HT-29 (cell line): Measurements from ENCODE around the gene NAXD. TPM values are rescaled to one million over a fixed set of nuclear protein-coding genes. Genes with fewer than 3 reads are reported as not detected.
"Not testable (repeated sequence)": the region's sequence is repeated elsewhere in the genome, so short reads cannot be mapped to it uniquely, and the experiment has no call there.

Experiments used
- DNase-seq: peaks from one replicate; pipeline ENCODE4 v3.0.0-alpha.2; 2015; ENCODE audit warnings: low spot score
- total RNA-seq: library from RNA; depleted of rRNA; stranded (reverse); fragments of >200 nt; shearing (Covaris generic); gene quantifications from 2 replicates; pipeline ENCODE4 v1.2.3, GENCODE V29; 2014

NAXD gene
- total RNA-seq, 1 experiment from 2014 or later, result 44.5 TPM

DNA sequence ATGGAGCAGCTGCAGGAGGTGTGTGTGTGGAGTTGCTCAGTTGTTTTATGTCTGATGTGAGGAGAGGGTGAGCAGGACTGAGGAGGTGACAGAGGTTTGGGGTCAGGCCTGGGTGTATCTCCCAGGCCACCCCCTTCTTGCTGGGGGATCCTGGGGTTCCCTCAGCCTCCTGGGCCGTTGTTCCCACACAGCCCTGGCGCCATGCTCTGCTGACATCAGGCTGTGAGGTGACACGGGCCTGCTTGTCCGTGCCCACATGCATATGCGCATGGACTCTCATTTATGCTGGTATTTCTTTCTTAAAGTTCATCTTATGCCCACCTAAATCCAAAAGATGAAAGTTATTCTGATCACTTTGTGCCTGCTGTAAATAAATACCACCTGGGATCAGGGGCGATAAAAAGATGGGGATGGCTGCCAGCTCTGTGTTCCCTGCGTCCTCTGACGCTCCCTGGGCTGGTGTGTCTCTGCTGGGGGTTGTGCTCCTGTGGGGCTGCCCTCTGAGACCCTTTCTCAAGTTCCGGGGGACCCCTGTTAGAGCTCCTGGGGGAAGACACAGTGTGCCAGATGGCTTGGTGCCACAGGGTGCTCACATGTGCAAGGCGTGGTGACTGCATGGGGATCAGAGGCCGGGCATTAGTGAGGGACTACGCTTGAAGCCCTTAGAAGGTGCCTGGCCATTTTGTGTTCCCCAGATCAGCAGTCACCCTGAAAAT is 12.6 kb downstream of the NAXD start:
- DNase-seq, result no peak

DNA sequence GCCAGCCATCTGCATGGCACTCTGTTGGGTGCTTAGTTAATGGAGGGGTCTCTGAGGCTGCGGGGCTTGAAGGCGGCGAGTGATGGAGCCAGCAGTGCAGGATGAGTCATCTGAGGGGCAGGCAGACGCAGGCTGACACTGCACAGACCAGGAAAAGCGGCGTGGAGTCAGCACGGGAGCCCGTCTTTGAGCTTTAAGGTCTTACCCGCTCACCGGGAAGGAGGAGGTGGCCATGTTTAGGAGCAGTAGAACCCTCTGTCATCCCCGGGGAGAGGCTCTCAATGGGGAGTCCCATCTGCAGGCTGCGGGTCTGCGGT is 13.1 kb downstream of the NAXD start:
- DNase-seq, result no peak

DNA sequence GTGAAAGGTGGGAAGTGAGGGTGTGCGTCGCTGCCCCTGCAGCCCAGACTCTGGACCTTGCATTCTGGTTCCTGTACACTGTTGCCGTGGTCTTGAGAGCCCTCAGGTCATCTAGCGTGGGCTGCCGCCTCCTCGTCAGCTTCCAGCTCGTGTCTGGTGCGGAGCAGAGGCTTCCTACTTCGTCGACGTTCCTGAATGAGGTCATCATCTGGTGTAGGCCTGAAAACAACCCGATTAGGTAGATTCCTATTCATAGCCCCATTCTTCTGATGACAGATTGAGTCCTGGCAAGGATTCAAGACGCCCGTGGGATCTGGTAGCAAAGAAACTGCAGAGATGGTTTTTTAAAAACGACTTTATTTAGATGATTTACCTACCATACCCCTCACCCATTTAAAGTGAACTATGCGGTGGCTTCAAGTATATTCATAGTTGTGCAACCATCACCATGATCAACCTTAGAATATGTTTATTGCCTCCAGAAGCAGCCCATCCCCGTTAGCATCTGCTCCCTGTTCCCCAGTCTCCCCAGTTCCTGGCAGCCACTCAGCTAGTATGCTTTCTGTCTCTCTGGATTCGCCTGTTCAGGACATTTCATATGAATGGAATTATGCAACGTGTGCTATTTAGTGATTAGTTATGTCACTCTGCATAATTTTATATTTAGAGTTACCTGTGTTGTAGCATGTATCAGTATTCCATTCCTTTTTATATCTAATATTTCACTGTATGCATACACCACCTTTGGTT is 13.8 kb downstream of the NAXD start:
- DNase-seq, result no peak

DNA sequence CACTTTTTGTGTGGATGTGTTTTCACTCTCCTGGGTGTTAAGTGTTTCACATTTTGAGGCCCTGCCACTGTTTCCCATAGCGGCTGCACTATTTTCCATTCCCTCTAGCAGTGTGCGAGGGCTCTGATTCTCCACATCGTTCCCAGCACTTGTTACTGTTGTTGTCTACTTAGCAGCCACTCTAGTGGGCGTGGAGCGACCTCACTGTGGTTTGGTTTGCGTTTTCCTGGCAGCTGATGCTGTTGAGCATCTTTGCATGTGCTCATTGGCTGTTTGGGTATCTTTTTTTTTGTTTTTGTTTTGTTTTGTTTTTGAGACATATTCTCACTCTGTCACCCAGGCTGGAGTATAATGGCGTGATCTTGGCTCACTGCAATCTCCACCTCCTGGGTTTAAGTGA is 14.4 kb downstream of the NAXD start:
- DNase-seq, result no peak

DNA sequence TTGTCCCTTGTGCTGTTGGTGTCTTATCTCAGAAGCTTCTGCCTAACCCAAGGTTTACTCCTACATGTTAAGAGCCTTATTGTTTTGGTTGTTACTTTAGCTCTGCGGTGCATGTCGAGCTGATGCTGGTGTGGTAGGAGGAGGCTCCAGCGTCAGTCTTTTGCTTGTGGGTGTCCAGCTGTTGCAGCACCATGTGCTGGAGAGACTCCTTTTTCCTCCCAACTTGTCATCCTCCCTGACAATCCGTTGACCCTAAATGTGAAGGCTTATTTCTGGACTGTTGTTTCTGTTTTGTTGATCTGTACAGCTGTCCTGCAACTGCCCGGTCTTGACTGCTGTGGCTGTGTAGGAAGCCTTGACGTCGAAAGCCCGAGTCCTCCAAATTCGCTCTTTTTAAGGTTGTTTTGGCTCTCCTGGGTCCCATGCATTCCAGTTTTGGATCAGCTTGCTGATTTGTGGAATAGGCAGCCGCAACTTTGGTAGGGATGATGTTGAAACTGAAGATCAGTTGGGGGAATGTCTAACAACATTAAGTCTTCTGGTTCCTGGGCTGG is 15.3 kb downstream of the NAXD start:
- DNase-seq, result no peak

DNA sequence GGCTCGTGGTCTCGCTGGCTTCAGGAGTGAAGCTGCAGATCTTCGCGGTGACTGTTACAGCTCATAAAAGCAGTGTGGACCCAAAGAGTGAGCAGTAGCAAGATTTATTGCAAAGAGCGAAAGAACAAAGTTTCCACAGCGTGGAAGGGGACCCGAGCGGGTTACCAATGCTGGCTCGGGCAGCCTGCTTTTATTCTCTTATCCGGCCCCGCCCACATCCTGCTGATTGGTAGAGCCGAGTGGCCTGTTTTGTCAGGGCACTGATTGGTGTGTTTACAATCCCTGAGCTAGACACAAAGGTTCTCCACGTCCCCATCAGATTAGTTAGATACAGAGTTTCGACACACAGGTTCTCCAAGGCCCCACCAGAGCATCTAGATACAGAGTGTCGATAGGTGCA is 16.9 kb downstream of the NAXD start:
- not testable (repeated sequence) for DNase-seq

DNA sequence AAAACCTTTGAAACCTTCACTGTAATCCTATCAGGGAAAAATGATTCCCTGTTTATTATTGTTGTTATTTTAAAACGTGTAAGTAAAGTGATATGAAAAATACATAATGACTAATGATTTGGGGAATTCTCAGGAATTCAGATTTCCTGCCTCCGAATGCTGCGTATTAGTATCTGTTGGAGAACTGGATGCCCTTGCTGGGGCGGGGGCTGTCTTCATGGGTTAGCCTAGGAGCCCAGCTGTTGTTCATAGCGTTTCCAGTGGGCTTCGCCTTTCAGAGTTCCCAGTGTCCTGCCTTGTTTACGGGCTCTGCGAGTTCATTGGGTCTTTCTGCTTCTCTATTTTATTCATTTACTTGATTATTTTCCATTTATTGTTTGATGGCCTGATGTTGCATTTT is 18.4 kb downstream of the NAXD start:
- no peak for DNase-seq

DNA sequence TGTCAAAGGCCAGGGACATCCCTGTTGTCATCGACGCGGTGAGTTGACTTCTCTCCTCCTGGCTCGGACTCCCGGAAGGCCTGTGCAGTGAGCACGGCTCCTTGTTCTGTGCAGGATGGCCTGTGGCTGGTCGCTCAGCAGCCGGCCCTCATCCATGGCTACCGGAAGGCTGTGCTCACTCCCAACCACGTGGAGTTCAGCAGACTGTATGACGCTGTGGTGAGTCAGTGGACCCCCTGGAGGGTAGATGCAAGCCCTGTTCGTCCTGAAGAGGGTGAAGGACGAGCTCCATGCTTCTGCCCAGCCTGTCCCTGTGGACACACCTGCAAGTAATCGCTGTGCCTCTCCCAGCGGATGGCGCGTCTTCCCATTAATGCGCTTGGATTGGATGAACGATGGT is 19.2 kb downstream of the NAXD start:
- DNase-seq, result no peak

DNA sequence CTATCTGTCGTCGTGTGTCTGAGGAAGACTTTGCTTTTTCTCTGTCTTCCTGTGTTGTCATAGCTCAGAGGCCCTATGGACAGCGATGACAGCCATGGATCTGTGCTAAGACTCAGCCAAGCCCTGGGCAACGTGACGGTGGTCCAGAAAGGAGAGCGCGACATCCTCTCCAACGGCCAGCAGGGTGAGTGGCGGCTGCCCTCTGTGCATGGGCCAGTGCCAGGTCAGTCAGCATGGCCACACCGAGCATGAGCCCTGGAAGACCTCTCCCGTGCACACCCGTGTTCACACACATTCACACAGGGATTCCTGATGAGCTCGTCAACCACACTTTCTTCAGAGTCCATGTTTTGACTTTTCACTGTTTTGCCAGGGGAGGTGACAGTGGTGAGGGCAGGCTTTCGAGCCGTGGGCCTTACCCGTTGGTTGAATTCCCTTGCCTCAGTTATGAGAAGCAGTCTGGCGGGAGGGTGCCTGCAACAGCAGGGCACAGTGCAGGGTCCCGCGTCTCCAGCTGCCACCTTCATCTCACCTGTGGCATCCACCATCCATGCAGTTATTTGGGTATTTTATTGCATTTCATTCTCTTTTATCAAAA is 20.2 kb downstream of the NAXD start:
- DNase-seq, result no peak

DNA sequence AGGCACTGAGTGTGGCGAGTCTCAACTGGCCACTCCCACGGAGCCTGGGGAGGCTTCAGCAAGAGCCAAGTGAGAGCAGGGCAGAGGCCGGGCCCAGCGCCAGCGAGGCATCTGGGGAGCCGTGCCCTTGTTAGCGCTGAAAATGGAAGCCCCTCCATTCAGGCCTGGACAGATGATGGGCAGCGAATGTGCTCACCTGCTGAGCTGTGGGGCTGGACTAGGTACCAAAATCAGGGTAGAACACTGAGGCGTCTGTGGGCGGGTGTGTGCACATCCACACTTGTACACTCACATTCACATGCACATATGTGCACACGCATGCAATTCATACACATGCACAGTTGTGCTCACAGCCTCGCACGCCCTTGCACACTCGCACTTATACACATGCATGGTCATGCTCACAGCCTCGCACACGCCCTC is 20.7 kb downstream of the NAXD start:
- DNase-seq, result no peak

DNA sequence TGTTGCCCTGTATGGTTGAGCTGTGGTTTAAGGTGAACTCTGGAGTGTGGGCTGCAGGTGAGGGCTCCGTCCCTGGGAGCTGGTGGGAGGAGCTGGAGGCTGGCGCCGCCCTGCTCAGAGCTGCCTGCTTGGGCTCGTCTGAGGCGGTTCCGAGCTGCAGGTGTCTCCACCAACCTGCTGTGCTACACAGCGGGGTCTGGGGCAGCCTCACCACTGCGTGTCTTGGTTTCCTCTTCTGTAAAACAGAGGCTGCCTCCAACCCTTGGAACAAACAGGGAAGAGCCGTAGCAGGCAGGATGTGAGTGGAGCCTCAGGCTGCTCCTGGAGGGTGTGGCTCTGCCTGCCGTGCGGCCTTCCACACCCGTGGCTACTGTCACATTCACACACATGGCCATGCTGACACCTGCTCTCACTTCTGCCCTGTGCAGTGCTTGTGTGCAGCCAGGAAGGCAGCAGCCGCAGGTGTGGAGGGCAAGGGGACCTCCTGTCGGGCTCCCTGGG is 21.4 kb downstream of the NAXD start:
- DNase-seq, result no peak

DNA sequence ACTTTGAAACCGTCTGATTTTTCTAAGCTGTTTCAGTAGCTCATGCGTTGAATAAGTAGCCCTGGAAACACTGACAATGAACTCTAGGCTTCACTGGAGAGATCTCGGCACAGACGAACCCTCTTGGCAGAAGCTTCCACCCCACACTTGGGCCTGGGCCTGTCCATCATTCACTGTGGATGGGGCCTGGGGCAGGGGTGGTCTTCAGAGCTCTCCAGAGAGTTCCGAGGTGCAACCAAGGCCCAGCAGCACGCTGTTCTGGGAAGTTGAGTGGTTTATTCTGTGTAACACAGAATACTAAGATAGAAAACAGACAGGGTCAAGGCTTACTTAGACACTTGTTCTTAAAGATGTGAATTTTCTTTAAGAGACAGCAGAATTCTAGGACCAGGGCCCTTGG is 21.9 kb downstream of the NAXD start:
- no peak for DNase-seq

DNA sequence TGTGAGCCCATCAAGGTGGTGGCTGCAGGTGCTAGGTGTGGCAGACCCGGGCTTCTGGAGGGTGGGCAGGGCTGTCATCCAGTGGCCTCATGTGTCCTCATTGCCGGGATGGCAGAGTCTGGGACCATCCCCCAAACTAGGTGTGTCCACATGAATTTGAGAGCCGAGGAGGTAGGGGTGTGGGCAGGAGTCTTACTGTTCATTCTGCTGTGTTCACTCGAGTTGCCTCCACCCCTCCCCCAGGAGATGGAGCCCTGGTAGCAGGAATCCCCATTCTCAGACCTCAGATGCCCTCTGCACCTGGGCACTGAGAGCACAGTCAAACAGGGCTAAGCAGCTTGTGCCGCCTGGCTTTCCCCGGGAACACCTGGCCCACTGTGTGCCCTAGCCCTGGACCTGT is 22.4 kb downstream of the NAXD start:
- DNase-seq, result no peak

DNA sequence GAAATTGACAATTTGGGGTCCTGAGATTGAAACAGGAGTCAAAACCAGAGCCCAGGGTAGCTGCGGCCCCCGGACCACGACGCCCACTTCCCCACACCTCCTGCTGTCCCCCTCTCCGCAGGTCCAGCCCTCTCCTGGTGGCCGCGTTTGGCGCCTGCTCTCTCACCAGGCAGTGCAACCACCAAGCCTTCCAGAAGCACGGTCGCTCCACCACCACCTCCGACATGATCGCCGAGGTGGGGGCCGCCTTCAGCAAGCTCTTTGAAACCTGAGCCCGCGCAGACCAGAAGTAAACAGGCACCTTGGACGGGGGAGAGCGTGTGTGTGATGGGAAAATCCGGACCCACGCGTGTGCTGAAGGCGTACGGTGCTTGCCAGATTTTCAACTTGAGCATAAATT is 22.9 kb downstream of the NAXD start:
- DNase-seq, result no peak

DNA sequence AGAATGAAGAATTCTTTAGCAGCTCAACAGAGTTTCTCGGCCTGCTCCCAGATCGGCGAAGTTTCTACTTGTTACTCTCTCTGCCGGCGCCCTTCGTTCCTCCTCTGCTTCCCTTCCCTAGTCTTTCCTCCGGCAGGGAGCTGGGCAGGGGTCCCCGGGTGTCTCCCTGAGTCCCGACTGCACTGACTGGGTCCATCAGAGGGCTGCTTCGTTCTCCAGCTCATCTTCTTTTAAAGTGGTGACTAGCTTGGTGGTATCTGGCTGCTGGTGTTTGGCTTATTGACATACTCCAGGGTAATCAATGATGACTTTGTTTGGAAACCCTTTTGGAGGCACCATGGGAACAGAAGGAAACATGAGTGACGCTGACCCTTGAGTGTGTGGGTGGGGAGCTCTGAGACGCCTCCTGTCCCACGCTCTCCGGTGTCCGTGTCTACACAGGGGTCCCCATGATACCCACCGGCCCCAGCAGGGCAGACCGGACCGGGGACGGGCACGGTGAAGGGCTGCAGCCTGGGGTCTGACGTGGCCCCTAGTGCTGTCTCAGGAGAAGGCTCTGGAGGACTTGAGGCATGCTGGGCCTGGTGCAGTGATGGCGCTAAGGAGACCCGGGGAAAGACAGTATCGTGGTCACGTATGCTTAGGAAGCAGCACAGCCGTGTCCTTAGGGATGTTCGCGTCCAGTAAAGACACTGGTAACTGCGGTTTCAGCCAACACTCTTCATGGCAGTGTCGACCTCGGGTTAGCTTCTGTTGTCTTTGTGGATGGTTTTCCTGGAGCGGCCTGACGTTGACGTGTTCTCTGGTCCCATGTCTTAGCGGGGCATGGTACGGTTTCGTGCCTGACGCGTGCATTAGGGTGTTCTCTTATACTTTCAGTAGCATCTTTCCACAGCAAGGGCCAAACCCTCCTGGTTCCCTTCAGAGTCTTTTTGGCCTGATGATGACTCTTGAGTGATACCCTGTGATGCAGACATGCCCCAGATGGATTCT is 23.8 kb downstream of the NAXD start:
- no peak for DNase-seq

DNA sequence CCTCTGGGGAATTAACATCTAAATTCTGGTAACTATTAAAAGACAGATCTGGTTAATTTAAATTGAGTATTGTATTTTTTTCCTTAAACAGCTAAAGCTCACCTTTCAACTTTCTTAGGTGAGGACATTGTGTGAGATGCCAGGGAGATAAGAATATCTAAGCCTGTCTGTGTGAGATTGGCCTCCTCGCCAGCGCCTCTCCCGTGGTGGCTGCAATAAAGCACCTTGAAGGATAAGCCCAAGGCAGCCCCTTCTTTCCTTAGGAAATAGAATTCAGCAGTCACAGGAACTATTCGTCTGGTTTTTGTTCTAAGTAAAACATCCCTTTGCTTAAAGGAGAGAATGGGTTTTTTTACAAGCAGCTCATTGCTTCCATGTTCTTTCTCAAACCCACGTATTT is 24.6 kb downstream of the NAXD start:
- DNase-seq, result no peak

DNA sequence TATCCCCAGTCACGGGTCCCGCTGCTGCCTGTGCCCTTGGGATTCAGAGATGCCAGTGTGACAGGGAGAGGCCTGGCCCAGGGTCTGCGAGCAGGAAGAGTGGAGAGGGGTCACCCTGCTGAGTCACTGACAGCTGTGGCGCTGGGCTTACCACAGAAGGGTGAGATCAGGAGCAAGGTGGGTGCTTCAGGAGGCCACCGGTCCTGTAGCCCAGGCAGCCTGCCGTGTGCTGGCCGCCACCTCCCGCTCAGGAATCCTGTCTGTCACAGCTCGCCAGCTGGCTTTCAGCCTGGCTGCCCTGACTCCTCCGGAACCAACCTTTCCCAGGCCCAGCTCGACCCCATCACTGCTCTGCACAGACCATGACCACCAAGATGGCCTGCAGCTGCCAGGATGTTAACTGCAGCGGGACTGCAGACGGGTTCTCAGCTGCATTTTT is 25.3 kb downstream of the NAXD start:
- no peak for DNase-seq

DNA sequence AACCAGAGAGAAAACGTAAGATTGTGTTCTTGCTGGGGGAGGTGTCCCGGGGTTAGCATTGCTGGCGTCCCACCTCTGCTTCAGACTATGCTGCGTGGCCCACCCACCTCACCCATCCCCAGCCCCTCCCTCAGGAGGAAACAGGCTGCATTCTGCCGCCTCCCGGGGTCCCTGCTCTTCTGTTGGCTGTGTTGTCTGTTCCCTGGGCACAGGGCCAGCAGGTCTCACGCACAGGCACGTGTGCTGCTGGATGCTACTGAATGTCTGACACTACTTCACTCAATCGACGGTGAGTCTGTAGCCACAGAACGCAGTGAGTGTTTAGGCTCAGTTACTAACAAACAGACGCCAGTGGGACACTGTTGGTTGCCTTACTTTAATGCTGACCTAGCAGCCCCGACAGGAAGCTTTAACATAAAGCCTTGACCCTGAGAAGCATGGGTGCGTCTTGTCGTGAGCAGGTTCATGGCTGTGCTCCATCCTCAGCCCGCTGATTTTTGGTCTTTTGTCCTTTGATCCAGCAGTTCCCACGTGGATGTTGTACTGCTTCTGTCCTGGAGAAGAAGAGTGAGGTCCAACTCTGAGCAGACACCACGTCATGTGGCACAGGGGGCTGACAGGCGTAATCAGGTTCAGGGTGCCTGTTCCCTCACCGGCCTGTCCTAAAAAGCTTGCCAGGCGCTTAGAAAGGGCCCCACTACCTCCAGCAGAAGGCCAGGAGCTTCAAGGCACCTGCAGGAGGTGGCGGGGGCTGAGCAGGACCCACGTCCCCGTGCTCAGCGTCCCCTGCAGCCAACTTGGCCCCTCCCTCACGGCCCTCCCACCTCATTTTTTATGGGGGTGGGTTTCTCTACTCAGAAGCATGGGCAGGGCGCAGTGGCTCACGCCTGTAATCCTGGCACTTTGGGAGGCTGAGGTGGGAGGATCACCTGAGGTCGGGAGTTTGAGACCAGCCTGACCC is 26.0 kb downstream of the NAXD start:
- DNase-seq, result no peak

DNA sequence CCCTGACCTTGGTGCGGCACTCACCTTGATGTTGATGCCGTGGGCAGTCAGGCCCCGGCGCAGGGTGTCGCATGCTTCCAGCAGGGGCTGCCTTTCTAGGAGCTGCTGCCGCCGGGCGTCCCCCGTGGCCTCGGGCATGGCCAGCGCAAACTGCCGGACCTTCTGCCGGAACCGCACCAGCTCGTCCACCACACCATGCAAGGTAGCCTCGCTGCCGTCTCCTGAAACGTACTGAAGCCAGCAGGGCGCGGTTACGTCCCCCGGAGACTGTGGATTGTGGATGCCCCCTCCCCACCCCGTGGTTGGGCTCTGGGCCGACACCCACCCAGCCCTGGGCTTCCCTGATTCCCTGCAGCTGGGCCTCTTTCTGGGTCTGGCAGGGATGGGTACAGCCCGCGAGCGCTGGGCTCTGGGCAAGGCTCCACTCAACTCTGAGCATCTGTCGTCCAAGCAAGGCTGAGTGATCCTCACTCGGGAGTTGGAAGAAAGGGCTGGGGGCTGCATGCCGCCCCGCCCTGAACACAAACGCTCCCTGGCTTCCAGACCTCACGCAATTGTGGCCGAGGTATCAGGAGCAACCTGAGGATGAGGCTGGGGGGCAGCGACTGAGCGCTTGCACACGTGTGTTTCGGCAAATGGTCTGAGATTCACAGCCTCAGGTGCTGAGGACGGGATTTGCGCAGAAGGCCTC is 27.1 kb downstream of the NAXD start:
- DNase-seq, result no peak

DNA sequence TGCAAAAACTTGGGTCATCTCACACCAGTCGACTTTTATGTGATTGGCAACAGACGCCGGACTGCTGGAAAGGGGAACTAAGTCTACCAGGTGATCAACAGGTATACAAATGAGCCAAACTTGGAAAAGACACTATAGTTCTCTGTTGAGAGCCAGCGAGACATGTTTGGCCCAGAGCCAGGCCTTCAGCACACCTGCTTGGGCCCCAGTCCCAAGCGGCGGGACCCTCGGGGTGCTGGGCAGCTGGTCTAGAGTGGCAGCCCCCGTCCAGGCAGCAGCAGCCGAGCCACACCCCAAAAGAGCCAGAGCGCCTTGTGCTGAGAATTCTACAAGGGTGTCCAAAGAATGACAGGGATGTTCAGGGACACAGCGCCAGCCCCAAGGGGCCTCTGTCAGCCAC is 28.0 kb downstream of the NAXD start:
- DNase-seq, result no peak
